Measurements from ENCODE around the gene TNMD.

DNA sequence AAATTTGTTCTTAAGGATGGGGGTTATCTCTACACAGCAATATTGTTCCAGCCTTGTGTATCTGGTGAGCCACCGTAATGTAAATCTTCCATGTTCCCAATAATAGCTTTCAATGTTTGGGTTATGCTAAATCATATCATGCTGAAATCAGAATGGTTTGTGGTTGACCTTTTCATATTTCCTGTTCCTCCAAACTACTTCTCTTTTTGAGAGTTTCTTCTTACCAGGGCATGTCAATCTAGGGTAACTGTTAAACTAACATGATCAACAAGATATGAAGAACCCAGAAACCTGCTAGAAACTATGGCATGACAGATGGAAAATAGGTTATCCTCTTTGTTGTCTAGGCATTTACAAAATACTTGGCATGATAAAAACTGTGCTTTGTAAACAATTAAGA lies 22.0 kb downstream of the TNMD start:
- TF ChIP-seq, protein P1, sequence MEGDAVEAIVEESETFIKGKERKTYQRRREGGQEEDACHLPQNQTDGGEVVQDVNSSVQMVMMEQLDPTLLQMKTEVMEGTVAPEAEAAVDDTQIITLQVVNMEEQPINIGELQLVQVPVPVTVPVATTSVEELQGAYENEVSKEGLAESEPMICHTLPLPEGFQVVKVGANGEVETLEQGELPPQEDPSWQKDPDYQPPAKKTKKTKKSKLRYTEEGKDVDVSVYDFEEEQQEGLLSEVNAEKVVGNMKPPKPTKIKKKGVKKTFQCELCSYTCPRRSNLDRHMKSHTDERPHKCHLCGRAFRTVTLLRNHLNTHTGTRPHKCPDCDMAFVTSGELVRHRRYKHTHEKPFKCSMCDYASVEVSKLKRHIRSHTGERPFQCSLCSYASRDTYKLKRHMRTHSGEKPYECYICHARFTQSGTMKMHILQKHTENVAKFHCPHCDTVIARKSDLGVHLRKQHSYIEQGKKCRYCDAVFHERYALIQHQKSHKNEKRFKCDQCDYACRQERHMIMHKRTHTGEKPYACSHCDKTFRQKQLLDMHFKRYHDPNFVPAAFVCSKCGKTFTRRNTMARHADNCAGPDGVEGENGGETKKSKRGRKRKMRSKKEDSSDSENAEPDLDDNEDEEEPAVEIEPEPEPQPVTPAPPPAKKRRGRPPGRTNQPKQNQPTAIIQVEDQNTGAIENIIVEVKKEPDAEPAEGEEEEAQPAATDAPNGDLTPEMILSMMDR (conservative IDR thresholded peaks at IDR 0.05; ENCODE audit: low read length), result no peak
- TF ChIP-seq EZH2phosphoT487 (IDR thresholded peaks at IDR 0.05; ENCODE audit: borderline replicate concordance), result no peak

Data from Loucy (cell line).